ENCODE results near the gene ZFYVE28.

DNA sequence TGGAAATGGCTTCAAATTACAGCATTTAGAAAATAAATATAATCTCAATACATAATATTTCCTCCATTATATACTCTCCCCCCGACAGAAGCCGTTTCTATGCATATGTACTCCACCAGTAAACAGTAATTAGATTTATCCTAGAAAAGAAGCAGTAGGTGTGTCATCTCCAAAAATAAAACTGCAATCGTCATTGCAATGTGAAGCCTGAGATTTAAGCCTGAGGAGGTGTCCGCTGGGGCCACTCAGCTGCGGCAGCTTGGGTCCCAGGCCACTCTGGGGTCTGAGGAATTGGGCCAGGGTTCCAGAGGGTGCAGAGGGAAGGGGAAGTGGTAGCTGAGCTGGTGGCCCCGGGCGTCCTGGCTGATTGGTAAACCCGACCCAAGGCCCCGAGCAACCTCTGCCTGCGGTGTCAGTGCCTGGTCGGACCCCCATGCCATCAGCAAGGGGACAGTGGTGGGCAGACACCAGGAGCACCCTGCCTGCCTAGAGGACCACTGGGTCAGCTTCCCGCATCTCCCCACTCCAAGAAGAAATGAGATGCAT, 148.8 kb downstream of the ZFYVE28 start:
- TF ChIP-seq POLR2AphosphoS5 (IDR thresholded peaks at IDR 0.05; ENCODE audit: low read depth, low read length) (no peak), TAF1 (IDR thresholded peaks at IDR 0.05; ENCODE audit: borderline replicate concordance, insufficient read depth, low read length) (no peak), SIN3A (IDR thresholded peaks at IDR 0.05; ENCODE audit: borderline replicate concordance, insufficient read depth, low read length) (no peak), FOXP2 (optimal IDR thresholded peaks at IDR 0.05; ENCODE audit: borderline replicate concordance, extremely low read depth, extremely low read length, insufficient read depth) (no peak)
- TF ChIP-seq, protein P1, sequence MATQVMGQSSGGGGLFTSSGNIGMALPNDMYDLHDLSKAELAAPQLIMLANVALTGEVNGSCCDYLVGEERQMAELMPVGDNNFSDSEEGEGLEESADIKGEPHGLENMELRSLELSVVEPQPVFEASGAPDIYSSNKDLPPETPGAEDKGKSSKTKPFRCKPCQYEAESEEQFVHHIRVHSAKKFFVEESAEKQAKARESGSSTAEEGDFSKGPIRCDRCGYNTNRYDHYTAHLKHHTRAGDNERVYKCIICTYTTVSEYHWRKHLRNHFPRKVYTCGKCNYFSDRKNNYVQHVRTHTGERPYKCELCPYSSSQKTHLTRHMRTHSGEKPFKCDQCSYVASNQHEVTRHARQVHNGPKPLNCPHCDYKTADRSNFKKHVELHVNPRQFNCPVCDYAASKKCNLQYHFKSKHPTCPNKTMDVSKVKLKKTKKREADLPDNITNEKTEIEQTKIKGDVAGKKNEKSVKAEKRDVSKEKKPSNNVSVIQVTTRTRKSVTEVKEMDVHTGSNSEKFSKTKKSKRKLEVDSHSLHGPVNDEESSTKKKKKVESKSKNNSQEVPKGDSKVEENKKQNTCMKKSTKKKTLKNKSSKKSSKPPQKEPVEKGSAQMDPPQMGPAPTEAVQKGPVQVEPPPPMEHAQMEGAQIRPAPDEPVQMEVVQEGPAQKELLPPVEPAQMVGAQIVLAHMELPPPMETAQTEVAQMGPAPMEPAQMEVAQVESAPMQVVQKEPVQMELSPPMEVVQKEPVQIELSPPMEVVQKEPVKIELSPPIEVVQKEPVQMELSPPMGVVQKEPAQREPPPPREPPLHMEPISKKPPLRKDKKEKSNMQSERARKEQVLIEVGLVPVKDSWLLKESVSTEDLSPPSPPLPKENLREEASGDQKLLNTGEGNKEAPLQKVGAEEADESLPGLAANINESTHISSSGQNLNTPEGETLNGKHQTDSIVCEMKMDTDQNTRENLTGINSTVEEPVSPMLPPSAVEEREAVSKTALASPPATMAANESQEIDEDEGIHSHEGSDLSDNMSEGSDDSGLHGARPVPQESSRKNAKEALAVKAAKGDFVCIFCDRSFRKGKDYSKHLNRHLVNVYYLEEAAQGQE (IDR thresholded peaks at IDR 0.05; ENCODE audit: insufficient read depth in 1 of 2, low read depth in 2 of 2, low read length in 2 of 2), result no peak
